HG02981 (cell line): ENCODE measurements around the gene RTF1.
"Not testable (repeated sequence)": the region's sequence is repeated elsewhere in the genome, so short reads cannot be mapped to it uniquely, and the experiment has no call there.

ENCODE experiments used
- ATAC-seq: cut with Tn5 transposase; IDR thresholded peaks from one replicate; pipeline ENCODE4 v1.9.1; 2021; ENCODE audit warnings: mild to moderate bottlenecking, moderate library complexity; ENCODE audit not compliant: unreplicated experiment

The RTF1 gene

DNA sequence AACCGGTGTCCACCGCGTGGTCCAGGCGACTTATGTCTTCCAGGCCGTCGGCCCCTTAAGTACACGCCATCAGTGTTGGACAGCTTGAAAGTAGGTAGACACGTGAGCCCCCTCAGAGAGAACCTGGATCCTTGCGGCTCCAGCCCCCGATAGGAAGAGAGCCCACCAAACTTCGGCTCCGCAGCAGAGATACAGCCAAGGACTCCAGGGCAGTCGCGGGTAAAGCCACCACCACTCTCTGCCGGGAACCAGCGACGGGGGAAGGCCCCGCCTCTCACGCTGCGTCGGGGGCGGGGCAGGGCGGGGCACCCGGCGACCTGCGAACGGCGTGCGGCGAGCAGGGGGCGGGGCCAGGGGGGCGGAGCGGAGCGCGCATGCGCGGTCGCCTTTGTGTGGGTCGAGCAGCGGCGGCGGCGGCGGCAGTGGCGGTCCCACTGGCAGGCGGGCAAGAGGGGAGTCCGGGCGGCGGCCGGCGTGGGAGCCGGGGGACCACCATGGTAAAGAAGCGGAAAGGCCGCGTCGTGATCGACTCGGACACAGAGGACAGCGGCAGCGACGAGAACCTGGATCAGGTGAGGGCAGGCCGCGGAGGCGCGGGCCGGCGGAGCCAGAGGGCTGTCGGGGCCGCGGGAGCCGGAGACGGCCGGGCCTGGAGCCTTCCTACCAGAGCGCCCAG, at the start of gene RTF1:
TSS of gene RTF1 (plus strand) at position 354 of the 676 bp plus-strand sequence. CDS start at position 375, 21 bp downstream.
- ATAC-seq, result peak; percentile 68

DNA sequence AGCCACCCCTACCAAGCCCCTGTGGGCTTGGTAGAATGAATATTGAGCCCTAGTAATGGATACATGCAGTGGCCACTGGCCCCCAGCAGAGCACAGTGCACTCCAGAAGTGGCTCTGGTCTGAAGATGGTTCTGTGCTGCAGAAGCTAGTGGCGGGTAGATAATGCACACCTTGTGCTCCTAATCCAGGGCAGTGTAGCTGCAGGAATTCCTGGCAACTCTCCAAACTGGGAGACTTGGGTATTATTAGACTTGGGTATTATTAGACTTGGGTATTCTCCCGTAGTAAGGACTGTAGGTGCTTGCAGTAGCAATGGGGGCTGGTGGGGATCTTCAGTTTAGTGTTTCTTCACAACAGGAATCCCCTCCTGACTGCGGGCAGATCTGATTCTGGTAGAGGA, 49.5 kb upstream of the RTF1 start:
- no peak for ATAC-seq

DNA sequence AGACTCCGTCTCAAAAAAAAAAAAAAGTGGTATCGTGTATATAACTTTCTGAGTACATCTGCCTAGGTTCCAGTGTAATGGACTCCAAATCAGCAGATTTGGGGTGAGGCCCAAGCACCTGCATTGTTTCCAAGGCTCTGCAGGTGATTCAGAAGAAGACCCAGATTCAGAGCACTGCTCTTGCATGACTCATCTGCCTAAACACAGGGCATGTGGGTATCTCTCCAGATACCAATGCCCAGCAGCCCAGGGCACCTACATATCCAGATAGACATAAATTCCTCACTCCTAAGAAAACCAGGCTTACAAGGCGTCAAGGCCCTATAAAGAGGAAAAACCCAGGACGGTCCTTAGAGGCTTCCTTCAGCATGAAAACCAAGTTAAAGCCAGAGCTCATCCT, 38.9 kb upstream of the RTF1 start:
- no peak for ATAC-seq

DNA sequence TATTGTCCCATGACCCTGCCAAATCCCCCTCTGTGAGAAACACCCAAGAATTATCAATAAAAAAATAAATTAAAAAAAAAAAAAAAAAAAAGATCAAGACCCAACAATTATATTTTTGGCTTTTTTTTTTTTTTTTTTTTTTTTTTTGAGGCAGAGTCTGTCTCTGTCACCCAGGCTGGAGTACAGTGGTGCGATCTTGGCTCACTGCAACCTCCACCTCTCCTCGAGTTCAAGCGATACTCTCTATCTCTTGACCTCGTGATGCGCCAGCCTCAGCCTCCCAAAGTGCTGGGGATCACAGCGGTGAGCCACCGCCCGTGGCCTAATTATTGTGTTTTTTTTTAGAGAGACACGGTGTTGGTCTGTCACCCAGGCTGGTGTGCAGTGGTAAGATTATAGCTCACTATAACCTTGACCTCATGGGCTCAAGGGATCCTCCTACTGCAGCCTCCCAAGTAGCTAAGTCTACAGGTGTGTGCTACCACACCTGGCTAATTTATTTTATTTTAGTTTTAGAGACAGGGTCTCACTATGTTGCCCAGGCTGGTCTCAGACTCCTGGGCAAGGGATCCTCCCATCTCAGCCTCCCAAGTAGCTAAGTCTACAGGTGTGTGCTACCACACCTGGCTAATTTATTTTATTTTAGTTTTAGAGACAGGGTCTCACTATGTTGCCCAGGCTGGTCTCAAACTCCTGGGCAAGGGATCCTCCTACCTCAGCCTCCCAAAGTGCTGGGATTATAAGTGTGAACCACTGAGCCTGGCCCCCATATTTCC, 32.7 kb upstream of the RTF1 start:
- not testable (repeated sequence) for ATAC-seq

DNA sequence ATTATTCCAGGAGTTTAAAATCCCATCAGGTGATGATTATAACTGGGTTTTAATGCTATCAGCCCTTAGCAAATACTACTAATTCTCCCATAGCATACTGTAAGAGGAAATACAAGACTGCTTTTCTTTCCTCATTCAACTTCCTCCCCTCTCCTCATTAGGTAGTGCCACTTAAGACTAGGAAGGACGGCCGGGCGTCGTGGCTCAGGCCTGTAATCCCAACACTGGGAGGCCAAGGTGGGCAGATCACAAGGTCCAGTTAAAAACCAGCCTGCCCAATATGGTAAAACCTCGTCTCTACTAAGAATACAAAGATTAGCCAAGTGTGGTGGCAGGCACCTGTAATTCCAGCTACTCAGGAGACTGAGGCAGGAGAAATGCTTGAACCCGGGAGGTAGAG, 29.2 kb upstream of the RTF1 start:
- ATAC-seq, result no peak

DNA sequence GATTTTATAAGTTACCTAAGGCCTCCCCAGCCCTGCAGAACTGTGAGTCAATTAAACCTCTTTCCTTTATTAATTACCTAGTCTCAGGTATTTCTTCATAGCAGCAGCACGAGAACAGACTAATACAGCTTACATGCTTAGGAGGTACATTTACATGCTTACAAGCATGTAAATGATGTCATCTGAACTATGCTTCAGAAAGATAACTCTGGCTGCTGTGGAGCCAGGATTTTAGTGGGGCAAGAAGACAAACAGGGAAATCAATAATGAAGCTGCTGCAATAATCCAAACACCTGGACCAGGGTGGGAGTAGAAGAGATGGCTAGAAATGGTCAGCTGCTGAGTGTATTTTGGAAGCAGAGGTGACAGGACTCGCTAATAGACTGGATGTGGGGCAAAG, 24.2 kb upstream of the RTF1 start:
- no peak for ATAC-seq

DNA sequence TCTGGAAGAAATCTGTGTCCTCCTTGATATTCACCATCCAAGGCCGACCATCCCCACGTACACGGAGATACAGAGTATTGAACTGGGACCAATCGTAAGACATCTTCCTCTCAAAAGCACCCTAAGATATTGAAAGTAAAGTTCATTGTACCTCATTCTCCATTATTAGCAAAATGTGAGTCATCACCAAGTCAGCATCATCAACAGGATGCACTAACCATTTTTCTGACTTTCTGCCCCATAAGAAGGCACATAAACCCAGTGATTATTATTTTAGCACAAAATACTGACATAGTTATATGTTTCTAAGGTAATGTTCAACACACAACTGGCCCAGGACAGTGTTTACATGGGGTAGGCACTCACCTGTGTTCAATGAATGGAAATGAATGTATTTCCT, 22.0 kb upstream of the RTF1 start:
- no peak for ATAC-seq

DNA sequence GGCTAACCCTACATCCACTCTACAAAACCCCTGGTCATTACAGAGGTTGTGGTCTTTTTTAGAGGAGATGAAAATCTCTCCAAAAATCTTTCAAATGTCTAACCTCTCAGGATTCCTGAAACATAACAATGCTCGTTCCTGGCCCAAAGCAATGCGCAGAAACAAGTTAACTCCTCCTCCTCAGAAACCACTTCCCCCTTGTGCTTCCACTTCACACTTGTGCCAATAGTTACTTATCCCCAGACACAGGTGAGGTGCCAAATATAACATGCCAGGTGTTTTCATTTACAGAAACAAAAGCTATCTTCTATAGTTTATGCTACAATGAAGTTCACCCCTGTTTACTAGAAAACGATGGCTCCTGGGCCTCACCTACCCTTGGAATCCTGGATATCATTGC, 20.8 kb upstream of the RTF1 start:
- no peak for ATAC-seq

DNA sequence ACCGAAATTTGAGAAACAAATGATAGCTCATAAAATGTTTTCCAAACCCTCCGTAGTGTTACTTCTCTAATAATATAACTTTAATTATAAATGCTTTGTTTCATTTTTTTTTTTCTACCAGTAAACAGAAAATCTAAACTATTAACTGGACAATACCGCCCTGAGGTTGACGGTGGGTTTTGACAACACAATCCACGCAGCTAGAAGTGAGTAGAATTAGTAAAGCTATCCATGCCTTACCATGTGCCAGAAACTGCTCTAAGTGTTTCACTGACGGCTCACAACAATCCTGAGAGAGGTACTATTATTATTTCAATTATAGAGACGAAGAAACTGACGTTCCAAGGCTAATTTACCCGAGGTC, 15.0 kb upstream of the RTF1 start:
- no peak for ATAC-seq

DNA sequence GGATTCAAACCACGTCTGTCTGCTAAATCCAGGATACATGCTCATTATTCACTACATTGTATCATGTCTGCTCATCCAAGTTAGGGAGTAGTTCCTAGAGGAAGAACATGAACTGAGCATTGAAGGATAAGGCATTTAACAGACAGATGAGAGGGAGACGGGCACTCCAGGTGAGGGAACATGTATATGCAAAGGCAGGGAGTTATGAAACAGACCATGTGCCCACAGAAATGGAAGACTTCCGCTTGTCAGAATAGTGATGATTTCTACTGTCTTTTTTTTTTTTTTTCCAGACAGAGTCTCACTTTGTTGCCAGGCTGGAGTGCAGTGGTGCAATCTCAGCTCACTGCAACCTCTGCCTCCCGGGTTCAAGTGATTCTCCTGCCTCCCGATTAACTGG, 9.6 kb upstream of the RTF1 start:
- ATAC-seq, result no peak

DNA sequence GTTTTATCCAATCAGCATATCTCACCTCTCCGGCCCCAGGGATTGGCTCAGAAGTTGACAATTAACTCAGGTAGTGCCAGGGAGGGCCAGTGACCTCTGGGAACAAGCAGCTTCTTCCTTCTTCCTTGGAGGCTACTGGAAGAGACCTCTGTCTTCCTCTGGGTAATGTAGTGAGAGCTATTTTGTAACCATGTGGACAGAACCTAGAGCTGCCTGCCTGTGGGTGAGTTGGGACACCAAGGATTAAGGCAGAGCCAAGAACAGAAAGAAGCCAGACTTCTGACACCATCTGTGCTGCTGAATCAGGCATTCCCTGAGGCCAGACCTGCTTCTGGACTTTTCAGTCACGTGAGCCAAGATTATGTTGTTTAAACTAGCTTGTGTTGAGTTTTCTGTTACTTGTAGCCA, 8.7 kb upstream of the RTF1 start:
- ATAC-seq, result no peak

DNA sequence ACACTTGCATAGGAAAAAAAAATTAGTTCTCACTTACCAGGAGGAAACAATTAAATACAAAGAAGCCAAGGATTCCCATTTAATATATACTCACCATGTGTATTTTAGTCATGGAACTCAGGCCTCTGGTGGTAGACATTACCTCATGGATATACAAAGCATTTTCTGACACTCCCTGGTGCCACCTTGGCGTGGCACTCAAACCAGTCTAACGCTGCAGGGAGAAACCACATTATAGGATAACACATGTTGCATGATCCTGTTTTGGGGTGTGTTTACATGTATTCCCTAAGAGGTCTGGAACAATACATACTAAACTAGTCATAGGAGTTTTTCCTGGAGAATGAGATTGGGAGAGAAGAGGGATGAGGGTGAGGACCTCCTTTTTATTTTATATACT, 5.9 kb upstream of the RTF1 start:
- no peak for ATAC-seq

DNA sequence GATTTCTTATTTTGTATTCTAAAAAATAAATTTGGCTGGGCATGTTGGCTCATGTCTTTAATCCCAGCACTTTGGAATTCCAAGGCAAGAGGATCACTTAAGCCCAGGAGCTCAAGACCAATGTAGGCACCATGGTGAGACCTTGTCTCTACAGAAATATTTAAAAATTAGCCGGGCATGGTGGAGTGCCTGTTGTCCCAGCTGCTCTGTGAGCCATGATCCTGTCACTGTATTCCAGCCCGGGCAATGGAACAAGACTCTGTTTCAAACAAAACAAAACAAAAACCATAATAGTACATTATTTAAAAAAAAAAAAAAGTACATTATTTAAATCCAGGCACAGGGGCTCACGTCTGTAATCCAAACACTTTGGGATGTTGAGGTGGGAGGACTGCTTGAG, 5.5 kb upstream of the RTF1 start:
- ATAC-seq, result no peak

DNA sequence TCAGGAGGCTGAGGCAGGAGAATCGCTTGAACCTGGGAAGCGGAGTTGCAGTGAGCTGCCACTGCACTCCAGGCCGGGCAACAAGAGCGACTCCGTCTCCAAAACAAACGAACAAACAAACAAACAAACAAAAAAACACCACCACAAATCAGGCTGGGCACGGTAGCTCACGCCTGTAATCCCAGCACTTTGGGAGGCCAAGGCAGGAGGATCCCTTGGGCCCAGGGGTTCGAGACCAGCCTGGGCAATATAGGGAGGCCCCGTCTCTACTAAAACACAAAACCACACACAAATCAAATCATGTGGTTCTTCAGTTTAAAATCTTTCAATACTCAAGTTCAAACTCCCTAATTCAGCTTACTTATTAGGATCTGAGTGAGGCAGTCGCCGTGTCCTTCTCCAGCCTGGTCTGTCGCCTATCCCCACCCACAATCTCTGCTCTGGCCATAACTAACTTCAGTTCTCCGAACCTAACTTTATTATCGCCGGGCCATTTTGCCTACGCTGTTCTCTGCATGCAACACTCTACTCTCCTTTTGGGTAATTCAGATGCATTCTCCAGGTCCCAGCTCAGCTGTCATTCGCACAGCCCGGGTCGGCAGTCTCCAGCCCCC, 660 bp upstream of the RTF1 start:
- ATAC-seq, result peak; percentile 12

DNA sequence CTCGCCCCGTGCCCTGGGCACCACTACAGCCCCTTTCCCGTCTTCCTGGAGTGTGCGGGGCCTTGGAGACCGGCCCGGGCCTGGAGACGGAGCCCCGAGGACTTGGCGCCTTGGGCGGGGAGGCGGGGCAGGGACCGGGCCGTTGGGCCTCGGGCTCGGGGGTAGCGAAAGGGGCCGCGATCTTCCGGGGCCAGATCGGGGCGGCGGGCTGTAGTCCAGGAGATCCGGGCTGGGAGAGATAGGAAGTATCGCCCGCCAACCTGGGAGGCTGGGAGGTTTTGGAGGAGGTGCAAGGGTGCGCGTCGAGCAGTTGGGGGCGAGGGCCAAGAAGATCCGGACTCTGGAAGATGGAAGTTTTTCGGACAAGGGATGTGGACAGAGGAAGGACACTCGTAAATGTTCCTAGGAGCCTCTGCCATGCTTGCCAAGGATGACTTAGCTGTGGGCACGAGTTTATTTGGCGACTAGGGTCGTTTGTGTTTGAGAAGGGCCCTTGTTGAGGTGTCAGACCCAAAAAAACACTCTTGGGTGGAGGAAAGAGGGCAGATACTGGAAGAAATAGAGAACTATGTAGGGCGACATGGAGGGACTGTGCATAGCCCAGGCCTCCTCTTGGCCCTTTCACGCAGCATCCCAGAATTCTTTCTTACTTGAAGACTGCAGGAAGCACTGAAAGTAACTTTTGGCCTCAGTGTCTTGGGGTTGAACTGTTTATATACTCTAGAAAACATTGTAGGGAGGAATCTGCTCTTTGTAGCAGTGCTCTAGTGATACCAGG, 712 bp downstream of the RTF1 start:
- ATAC-seq, result peak; percentile 34

DNA sequence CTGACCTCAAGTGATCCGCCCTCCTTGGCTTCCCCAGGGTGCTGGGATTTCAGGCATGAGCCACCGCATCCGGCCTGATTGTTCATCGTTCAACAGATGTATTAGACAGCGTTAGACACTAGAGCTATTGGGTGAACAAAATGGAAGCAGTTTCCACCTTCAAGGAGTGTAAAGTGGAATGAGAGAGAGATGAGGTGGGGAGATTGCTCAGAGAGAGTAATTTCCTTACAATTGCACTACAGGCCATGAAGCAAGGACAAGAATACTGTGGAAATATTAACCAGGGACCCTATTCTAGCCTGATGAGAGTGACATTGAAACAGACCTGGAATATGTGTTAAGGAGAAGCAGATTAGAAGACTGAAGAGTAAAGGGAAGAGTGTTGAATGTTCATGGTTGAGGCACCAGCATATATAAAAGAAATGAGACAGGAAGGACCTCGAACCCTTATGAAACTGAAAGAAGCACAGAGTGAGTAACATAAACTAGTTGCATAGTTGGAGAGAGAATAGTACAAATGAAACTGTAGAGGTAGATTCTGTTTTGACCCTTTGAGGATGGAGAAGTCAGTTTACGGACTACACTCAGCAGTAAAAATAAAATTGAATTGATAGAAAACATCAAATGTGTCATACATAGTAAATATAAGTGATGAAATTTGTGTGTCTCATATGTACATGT, 7.2 kb downstream of the RTF1 start:
- peak; percentile 85 for ATAC-seq

DNA sequence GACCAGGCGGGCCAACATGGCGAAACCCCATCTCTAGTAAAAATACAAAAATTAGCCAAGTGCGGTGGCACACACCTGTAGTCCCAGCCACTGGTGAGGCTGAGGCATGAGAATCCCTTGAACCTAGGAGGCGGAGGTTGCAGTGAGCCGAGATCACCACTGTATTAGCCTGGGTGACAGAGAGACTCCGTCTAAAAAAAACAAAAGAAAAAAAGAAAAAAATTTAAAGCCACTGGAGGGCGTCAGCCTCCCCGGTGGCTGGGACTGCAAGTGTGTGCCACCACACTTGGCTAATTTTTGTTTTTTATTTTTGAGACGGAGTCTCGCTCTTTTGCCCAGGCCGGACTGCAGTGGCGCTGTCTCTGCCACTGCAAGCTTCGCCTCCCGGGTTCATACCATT, 7.9 kb downstream of the RTF1 start:
- ATAC-seq, result no peak

DNA sequence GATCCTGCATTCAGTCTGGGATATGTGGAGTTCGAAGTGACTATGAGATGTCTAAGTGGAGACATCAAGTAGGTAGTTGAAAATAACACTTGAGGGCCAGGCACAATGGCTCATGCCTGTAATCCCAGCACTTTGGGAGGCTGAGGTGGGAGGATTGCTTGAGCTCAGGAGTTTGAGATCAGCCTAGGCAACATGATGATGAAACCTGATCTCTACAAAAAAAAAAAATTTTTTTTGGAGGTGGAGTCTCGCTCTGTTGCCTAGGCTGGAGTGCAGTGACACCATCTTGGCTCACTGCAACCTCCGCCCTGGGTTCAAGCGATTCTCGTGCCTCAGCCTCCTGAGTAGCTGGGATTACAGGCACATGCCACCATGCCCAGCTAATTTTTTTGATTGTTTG, 9.0 kb downstream of the RTF1 start:
- not testable (repeated sequence) for ATAC-seq

DNA sequence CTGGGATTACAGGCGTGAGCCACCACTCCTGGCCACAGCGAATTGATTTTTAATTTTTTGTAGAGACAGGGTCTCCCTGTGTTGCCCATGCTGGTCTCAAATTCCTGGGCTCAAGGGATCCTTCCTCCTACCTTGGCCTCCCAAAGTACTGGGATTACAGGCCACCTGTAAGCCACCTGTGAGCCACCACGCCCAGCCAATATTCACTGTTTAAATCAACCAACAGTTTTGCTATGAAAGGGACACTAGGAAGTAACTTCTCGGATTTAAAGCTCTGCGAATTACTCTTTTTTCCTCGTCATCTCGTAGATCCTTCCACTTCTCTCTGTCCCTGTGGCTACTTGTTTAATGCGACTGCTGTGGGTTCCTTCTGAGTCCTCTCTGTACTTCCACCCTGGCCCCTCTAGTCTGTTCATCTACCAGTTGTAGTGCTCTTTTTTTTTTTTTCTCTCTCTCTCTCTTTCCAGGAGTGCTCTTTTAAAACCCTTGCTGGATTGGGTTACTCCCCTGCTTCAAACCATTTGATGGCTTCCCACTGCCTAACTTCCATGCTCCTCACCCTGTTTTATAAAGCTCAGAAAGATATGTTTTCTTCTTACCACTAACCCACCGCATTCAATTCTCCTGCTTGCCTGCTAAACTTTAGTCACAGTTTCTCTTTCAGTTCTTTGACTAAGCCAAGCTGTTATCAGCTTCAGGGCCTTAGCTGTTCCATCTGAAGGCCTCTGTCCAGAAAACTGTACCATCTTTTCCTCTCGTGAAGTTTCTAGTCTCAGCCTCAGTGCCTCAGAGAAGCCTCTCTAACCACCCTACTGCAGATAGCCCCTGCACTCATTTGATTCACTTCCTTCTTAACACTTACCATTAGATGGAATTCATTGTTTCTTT, 12.4 kb downstream of the RTF1 start:
- peak; percentile 69 for ATAC-seq
